GM21447 (cell line): Measurements from ENCODE around the gene EXOSC9.
"Not testable (repeated sequence)": the region's sequence is repeated elsewhere in the genome, so short reads cannot be mapped to it uniquely, and the experiment has no call there.

Experiments
- ATAC-seq: cut with Tn5 transposase; IDR thresholded peaks from one replicate; pipeline ENCODE4 v1.9.1; 2021; ENCODE audit not compliant: unreplicated experiment

EXOSC9 gene, protein sequence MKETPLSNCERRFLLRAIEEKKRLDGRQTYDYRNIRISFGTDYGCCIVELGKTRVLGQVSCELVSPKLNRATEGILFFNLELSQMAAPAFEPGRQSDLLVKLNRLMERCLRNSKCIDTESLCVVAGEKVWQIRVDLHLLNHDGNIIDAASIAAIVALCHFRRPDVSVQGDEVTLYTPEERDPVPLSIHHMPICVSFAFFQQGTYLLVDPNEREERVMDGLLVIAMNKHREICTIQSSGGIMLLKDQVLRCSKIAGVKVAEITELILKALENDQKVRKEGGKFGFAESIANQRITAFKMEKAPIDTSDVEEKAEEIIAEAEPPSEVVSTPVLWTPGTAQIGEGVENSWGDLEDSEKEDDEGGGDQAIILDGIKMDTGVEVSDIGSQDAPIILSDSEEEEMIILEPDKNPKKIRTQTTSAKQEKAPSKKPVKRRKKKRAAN

DNA sequence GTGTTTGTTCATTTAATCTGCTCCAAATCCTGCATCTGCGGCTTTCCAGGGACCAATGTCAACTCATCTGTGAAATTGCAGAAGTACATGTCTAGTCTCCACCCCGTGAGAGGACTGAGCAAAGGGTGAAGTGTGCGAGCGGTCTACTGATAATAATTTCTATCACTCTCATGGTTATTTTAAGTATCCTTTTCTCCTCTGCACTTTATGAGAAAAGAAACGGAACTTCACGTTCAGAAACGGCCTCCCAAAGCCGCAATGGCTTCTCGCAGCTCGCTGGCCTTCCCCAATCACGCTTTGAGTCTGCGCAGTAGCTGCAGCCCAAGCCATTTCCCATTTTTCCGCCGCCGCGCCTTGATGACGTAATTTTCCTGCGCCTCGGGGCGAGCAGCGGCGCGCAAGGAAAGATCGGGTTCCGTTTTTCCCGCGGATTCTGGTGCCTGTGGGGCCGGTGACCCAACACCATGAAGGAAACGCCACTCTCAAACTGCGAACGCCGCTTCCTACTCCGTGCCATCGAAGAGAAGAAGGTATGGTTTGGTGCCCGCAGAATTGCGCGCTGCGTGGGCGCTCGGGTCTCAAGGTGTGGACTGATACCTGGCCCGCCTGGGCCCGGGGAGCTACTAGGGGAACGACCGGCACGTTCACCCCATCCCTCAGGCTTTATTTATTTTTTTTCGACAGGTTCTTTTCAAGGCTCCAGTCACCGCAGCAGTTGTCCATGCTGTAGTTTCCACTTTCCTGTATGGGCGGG is at the start of gene EXOSC9:
EXOSC9 (plus strand) TSS at position 363 of the 754 bp plus-strand sequence; CDS start at position 465, 102 bp downstream.
- ATAC-seq, result peak; percentile 77

DNA sequence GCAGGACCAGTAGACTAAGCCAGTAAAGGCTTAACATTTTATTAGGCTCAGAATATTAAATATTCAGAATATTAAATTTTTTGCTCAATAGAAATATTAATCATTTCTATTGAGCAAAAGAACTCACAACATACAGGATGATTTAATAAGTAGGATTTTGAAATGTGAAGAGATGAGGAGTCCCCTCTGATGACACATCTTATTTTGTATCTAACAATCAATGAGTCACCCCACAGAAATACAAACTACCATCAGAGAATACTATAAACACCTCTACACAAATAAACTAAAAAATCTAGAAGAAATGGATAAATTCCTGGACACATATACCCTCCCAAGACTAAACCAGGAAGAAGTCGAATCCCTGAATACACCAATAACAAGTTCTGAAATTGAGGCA is 49.0 kb upstream of the EXOSC9 start:
- ATAC-seq, result not testable (repeated sequence)

DNA sequence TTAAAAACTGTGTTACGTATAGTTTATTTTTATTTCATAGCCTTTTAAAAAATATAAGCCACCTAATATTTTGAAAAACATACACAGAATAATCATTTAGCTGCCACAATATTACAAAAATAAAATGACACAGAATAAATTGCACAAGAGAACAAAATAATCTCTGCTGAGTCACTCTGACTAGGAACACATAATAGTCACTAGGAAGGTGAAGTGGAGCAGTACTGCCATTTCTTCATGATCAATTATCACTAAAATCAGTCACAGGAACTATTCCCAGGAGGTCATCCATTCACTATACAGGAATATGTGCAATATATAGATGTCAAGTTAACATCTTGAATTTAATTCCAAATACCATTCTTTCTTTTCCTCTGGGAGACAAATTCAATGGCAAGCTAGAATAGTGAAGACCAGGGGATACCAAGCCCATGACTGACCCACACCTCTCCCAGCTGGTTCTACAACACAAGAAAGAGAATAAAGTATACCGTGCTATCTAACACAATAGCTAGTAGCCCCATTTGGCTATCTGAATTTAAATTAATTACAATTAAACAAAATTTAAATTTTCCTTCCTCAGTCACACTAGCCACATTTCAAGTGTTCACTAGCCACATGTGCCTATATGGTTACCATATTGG is 42.1 kb upstream of the EXOSC9 start:
- no peak for ATAC-seq

DNA sequence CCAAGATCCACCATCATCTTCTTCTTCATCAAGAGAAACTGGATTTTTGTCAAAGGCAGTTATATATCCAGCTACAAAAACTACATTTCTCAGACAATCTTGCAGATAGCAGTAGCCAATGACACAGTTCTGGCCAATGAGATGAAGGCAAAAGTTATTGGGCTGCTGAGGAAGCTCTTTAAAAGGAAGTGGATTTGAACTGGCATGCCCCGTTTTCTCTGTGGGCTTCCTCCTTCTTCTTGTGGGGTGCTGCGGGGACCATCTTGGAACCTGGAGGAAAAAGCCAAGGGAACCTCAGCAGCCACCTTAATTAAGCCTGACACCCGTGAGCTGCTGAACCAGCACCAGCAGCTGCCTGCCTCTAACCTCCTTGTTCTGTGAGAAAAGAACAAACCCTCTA is 40.9 kb upstream of the EXOSC9 start:
- no peak for ATAC-seq

DNA sequence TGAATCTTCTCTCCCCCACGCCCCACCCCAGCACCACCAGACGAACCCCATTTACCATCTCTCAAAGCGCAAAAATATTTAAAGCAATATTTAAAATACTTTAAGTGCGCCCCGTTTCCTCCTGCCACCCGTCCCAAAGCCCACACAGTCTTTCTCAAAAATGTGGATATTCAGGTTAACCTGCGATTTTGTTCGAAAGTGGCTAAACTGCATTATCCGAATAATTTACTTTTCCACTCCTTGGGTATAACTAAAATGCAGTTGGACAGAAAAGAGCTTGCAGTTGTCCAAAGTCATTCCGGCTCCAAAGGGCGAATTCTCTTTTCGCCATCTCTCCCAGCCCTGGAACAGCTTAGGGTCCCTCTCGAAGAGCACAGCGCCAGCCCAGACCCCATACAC is 36.8 kb upstream of the EXOSC9 start:
- ATAC-seq, result no peak

DNA sequence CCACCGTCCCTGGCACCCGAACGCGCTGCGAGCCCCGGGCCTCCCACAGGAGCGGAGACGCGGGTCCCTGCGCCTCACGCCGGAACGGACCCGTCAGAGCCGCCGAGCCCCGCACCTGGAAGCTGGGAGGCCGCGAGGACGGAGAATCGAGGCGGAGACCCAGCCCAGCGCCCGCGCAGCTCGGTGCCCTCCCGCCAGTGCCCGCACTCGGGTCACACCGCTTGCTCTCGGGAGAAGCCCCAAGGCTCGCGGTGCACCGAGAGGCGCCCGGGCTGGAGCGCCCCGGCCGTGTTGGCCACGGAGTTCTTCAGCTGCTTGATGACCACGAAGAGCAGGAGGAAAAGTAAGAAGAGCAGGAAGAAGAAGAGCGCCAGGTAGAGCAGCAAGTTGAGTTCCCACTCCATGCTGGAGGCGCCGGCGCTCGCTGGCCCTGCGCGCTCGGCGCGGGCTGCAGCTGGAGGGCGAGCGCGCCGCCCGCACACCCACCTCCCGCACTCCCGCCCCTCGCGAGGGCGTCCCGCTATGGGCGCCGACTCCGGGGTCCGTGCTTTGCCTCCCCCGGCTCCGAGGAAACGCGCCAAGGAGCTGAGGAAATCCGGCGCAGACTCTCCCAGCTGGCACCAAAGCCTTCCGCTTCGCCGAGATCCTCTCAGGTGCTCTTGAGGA is 36.3 kb upstream of the EXOSC9 start, which contains the start of gene SMIM43:
SMIM43 (minus strand) TSS at position 463 of the 666 bp plus-strand sequence; CDS start at position 404, 59 bp downstream.
- ATAC-seq, result no peak

DNA sequence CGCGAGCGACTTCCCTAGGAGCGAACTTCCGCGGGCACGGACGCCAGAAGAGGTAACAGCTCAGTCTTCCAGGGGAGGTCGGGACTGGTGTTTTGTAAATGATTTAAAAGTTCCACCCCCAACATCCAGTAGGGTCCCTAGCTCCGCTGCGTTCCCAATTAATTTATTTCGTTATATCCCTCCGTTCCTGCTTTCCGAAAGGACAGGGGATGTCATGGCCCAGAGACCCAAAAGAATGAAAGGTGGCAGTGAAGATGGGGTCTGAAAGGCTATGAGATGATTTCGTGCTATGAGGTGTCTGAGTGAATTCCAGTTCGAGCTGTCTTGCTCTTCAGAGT is 35.8 kb upstream of the EXOSC9 start:
- no peak for ATAC-seq

DNA sequence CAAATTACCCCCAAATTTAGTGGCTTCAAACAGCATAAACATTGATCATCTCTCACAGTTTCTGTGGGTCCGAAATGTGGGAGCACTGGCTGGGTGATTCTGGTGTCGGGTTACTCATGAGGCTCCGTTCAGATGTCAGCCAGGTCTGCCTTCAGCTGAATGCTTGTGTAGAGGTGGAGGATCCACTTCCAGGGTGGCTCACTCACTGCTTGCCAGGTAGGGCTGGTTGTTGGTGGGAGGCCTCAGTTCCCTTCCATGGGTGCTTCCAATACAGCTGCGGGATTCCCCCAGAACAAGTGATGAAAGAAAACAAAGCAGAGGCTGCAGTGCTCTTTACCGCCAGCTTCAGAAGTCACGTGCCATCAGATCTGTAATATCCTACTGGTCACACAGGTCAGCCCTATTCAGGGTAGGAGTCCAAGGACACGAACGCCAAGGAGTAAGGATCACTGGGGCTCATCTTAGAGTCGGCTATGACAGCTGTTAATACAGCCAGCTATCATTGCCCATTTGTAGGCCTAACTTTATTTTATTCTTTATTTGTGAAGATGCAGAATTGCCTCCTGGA is 35.1 kb upstream of the EXOSC9 start:
- ATAC-seq, result no peak

DNA sequence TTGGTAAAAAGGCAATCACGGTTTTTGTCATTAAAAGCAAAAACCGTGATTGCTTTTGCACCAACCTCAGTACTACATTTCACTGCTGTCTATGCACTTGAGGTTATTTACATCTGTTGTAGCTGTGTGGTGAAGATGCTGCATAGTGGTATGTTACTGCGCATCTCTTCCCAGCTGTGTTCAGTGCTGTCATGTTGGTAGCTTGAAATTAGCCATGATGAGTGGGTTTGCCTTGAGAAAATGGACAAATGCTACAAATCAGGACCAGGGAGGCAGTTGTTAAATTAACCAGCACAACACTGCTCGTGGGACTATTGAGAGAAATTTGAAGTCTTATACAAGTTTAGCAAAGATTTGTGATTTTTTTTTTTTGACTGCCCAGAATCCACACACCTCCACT is 34.0 kb upstream of the EXOSC9 start:
- ATAC-seq, result no peak

DNA sequence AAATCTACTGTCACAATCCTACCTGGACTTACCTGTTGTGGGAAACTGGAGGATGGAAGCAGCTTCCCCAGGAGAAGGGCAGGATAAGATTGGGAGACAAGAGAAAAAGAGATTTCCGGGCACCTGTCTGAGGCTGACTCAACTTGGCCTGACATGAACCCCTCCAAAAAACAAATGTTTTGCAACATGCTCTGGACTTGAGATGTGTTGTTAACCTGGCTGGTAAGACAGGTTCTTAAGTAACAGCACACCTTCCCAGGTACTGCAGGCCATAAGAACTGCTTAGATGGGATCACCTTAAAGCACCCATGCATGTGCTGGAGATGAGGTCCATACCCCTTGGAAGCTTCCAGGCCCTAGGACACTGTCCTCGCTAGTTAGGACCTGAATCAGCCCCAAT is 31.8 kb upstream of the EXOSC9 start:
- no peak for ATAC-seq

DNA sequence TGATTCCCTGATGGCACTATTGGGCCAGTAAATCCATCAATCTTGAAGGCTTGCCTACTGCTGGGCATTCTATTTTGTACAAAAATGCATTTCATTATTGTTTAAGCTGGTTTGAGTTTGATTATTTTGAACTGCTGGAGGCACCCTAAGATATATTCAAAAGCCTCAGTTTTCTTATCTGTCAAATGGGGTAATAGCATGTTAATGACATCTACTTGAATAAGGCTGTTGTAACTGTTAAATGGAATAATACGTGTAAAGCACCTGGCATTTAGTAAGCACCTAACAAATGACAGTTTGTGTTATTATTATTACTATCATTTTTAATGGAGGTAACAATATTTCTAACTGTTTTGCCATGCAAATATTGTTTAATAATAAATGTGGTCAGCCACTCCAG is 29.3 kb upstream of the EXOSC9 start:
- no peak for ATAC-seq

DNA sequence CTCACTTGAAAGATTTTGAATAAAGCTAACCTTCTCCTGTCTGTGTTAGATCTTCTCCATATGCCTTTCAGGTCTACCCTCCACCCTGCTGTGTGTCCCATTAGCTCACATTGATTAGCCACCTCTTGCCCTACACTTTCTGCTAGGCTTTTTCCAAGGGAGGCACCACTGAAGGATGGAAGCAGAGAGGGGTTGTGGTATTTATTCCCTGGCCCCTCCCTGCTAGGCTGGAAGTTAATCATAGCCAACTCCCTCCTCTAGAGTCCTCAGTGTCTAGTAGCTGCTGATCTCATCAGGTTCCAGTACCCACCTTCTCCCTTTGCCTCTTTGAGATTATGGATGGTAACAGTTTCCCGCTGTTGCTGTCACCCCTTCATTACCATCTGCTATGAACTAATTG is 27.2 kb upstream of the EXOSC9 start:
- no peak for ATAC-seq

DNA sequence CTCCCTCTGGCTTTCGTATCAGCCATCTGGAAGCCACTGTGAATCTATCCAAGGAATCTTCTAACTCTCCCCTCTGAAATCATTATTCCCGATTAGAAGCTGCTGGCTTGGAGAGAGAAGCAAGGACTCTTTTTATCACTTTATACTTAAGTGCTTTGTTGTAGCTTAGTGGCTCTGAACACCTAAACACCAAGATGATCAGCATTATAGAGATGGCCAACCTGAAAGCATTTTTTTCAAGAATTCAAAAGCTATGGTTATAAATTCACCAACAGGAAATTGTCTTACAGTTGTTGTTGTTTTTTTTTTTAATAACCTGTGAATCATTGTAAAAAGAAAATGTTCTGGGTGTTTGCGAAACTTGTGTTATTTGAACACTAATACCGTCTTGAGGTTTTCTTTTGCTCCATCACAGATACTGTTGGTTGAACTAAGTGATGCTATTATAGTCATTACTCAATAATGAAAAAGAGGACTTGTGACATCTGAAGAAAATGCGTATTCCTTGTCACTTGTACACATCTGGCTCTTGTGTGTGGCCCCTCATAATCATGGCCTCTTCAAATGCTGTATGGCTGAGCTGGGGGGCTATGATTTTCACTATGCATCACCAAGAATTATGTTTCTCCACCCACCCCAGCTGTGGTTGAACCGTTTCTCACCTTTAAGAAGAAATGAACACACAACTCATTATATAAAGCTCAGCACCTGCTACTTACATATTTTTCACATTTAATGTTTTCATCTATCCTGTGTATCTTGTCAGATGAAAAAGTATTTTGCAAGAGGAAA is 24.3 kb upstream of the EXOSC9 start:
- no peak for ATAC-seq

DNA sequence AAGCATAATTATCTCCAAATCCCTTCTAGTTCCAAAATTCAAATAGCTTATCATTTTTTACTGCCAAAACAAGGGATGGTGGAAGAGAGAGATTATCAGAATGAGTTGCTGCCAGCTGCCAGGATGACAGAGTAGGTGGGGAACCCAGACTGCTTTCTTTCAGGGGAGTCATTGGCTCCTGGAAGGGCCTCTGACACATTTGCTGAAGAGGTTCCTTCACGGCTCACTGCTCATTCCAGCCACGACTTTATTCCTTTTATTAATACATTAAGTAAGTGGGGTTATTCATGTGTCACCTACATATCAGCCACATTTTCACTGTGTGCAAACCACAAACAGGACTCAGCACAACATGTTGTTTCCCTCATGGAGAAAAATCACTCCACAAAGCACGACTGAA is 23.5 kb upstream of the EXOSC9 start:
- ATAC-seq, result no peak

DNA sequence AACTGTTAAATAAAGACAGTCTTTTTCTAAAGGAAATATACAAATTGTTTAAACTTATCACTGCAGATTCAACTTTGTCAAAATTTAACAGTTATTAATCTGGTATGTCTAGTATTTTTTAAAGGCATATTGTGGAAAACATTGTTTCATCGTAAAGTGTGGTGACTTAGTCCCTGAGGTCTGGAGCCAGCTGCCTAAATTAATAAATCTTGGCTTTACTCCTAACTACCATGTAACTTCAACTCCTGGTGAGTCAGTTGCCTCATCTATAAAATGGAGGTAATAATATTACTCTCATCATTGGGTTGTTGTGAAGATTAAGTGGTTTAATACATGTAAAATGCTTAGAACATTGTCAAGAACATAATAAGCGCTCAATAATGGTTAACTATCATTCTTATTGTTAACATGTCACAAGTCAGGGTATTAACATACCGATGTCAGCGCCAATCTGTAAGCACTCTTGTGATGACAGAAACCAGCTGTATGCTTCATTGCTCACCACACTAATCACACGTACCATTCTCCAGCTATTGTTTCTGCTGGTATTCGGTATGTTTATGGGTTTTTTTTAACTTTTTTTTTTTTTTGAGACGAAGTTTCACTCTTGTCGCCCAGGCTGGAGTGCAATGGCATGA is 22.0 kb upstream of the EXOSC9 start:
- ATAC-seq, result no peak

DNA sequence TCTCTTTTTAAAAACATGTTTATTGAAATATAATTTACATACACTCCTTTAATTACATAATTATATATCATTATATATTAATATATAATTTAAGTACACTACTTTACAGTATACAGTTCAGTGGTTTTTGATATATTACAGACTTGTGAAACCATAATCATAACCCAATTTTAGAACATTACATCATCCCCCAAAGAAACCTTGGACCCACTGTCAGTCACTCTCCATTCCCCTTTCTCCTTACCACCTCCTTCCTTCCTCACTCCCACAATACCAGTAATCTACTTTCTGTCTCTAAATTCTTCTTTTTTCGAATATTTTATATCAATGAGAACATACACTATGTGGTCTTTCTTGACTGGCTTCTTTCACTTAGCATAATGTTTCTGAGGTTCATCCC is 17.9 kb upstream of the EXOSC9 start:
- ATAC-seq, result no peak

DNA sequence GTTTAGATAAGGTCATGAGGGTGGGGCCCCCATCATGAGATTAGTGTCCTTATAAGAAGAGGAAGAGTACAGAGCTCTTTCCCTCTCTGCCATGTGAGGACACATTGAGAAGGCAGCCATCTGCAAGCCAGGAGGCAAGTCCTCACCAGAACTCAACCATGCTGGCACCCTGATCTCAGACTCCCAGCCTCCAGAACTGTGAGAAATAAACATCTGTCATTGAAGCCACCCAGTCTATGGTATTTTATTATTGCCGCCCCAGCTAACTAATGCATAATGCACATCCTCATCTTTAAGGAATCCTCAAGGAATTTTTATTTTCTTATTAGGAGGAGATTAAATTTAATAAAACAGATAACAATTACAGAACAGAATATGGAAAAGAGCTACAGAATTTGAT is 16.7 kb upstream of the EXOSC9 start:
- no peak for ATAC-seq

DNA sequence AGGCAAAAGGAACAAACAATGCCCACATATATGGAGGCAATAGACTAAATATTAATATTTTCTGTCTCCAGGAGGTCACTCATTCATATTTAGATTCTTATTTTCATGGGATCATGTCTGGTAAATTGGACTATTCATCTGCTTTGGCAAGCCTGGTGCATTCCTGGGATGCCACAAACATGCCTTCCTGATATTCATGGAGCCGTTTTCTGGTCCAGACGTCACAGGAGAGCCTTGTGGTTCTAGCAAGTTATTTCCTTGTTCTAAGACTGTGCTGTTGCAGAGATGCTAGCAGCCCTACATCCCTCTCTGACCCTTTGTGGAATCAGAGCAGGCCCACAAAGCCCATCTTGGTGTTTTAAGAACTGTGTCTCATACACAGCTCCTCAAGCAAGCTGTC is 16.1 kb upstream of the EXOSC9 start:
- no peak for ATAC-seq

DNA sequence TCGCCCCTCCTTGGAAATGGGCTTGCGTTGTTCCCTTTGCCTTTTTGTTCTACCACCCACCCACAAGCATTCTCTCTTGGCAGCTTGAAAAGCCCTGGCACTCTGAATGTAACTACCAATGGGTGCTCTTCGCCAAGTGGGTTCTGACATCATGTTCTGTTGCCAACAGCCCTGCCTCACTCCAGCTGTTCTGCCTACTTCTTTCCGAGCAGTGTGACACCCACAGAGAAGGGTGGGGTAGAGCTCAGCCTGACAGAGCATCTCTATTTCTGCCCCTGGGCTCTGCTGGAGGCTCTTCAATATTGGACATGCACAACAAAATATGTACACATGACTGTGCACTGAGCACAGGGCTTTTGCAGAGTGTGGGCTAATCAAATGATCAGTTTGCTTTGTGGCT is 15.6 kb upstream of the EXOSC9 start:
- ATAC-seq, result no peak

DNA sequence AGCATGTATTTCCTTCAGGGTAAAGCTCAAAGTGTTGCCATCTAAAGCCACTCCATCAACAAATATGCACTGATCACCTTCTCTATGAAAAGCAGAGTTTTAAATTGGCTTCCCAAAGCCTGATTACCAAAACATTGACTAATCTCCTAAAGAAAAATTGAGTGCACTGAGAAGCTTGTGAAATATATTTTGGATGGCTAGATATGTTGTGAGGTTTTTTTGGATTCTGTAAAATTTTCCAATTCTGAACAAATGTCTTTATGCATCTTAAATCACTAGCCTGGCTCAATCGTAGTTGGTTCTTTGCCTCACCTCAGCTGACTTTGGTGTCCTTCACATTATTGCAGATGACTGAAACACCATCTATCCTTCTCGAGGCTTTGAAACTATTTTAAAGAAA is 14.9 kb upstream of the EXOSC9 start:
- ATAC-seq, result no peak
